Esophagus (tissue), 2 donors: ENCODE results near the gene OSBPL10. TPM values are rescaled to one million over a fixed set of nuclear protein-coding genes. Genes with fewer than 3 reads are reported as not detected.

ENCODE experiments used
- H3K27ac ChIP-seq, 2 donors: one replicate each; pipeline ENCODE4 v1.5.1; 2013; ENCODE audit warnings: low read depth in 2 of 2, mild to moderate bottlenecking in 2 of 2, inconsistent platforms in 1 of 2, low read length in 1 of 2, moderate library complexity in 1 of 2
- H3K27me3 ChIP-seq, 2 donors: one replicate each; pipeline ENCODE4 v1.6.1; 2013; ENCODE audit warnings: low read length in 2 of 2, control low read depth in 1 of 2, mild to moderate bottlenecking in 1 of 2; ENCODE audit not compliant: insufficient read depth in 2 of 2, control insufficient read depth in 1 of 2
- H3K36me3 ChIP-seq, 2 donors: one replicate each; pipeline ENCODE4 v1.6.1; 2013; ENCODE audit warnings: low read length in 1 of 2; ENCODE audit not compliant: control insufficient read depth in 2 of 2, insufficient read depth in 2 of 2
- H3K4me1 ChIP-seq, 2 donors: one replicate each; pipeline ENCODE4 v1.6.1; 2013; ENCODE audit warnings: low read length in 1 of 2; ENCODE audit not compliant: control insufficient read depth in 2 of 2, insufficient read depth in 2 of 2
- H3K4me3 ChIP-seq, 2 donors: one replicate each; pipeline ENCODE4 v1.5.1; 2013; ENCODE audit warnings: low read length in 2 of 2, mild to moderate bottlenecking in 2 of 2, low read depth in 1 of 2, moderate library complexity in 1 of 2
- H3K9me3 ChIP-seq, 2 donors: one replicate each; pipeline ENCODE4 v1.6.1; 2013; ENCODE audit warnings: mild to moderate bottlenecking in 2 of 2, low read depth in 1 of 2, low read length in 1 of 2, moderate library complexity in 1 of 2; ENCODE audit not compliant: control insufficient read depth in 2 of 2, insufficient read depth in 1 of 2
- WGBS, 2 donors: extraction: QIAGEN DNeasy Blood & Tissue Kit; methylation state at CpG; one replicate each; pipeline ENCODE4 v1.1.7; 2013; 5-methylcytosine and 5-hydroxymethylcytosine counted together
- polyA plus RNA-seq, 2 donors: library from polyadenylated mRNA; stranded (reverse); fragments of 200-250 nt; gene quantifications; one replicate each; pipeline ENCODE4 v1.2.3, GENCODE V29; 2013
- donor health status: healthy with polysubstance abuse.
- donor health status: Bipolar disorder and iron deficiency.

Gene OSBPL10
- polyA plus RNA-seq, 2 donors: 6.4 to 9.0 TPM

- Histone ChIP-seq H3K27ac (peak overlapping the region in 1 of 2 donors; percentile 80), H3K36me3 (no peaks in the 10 kb centered on the region), H3K27me3 (no peaks in the 10 kb centered on the region), H3K4me3 (no peak overlapping the region), H3K9me3 (no peaks in the 10 kb centered on the region), H3K4me1 (peaks cover 2 to 7% of the 10 kb centered on the region in 2 donors)
- 53 to 61% methylated on average over 7 of the region's 7 CpGs for WGBS, 2 donors
Measured at GRCh38 chr3:31903686-31904431, 77.2 kb downstream of the OSBPL10 start.

GRCh38 chr3:31900583-31900982, 80.5 kb downstream of the OSBPL10 start:
- H3K4me1 ChIP-seq: peaks cover 2 to 7% of the 10 kb centered on the region in 2 donors
- H3K4me3 ChIP-seq: no peak overlapping the region
- no peaks in the 10 kb centered on the region for H3K27me3 ChIP-seq
- H3K9me3 ChIP-seq: no peaks in the 10 kb centered on the region
- no peak overlapping the region for H3K27ac ChIP-seq
- H3K36me3 ChIP-seq: peaks cover 0 to 2% of the 10 kb centered on the region in 2 donors

GRCh38 chr3:31896648-31897433, 84.2 kb downstream of the OSBPL10 start:
- 76 to 83% methylated on average over 6 of the region's 6 CpGs for WGBS, 2 donors

GRCh38 chr3:31896026-31896425, 85.0 kb downstream of the OSBPL10 start:
- Histone ChIP-seq H3K27me3 (no peaks in the 10 kb centered on the region), H3K27ac (no peak overlapping the region), H3K36me3 (peaks cover 0 to 2% of the 10 kb centered on the region in 2 donors), H3K4me3 (no peak overlapping the region), H3K9me3 (no peaks in the 10 kb centered on the region), H3K4me1 (peaks cover 0 to 4% of the 10 kb centered on the region in 2 donors)
- WGBS, 2 donors: 63 to 74% methylated on average over 1 of the region's 1 CpG

More at GRCh38 chr3:31896648-31897433, 84.2 kb downstream of the OSBPL10 start:
- no peaks in the 10 kb centered on the region for H3K9me3 ChIP-seq
- no peak overlapping the region for H3K27ac ChIP-seq
- peaks cover 0 to 4% of the 10 kb centered on the region in 2 donors for H3K4me1 ChIP-seq
- H3K36me3 ChIP-seq: peaks cover 0 to 2% of the 10 kb centered on the region in 2 donors
- H3K4me3 ChIP-seq: no peak overlapping the region
- H3K27me3 ChIP-seq: no peaks in the 10 kb centered on the region

- H3K27ac ChIP-seq: no peak overlapping the region
- peaks cover 0 to 2% of the 10 kb centered on the region in 2 donors for H3K36me3 ChIP-seq
- H3K9me3 ChIP-seq: no peaks in the 10 kb centered on the region
- WGBS, 2 donors: 32 to 59% methylated on average over 2 of the region's 2 CpGs
- no peaks in the 10 kb centered on the region for H3K27me3 ChIP-seq
- H3K4me1 ChIP-seq: peaks cover 0 to 4% of the 10 kb centered on the region in 2 donors
- no peak overlapping the region for H3K4me3 ChIP-seq
Measured at GRCh38 chr3:31895471-31895870, 85.6 kb downstream of the OSBPL10 start.

- H3K36me3 ChIP-seq: peaks cover 0 to 2% of the 10 kb centered on the region in 2 donors
- H3K4me3 ChIP-seq: no peak overlapping the region
- no peaks in the 10 kb centered on the region for H3K27me3 ChIP-seq
- H3K4me1 ChIP-seq: peaks cover 0 to 4% of the 10 kb centered on the region in 2 donors
- WGBS, 2 donors: 87 to 91% methylated on average over 4 of the region's 4 CpGs
- no peaks in the 10 kb centered on the region for H3K9me3 ChIP-seq
- H3K27ac ChIP-seq: no peak overlapping the region
Measured at GRCh38 chr3:31892916-31893573, 88.0 kb downstream of the OSBPL10 start.

- Histone ChIP-seq H3K27ac (no peak overlapping the region), H3K4me1 (peaks cover 0 to 4% of the 10 kb centered on the region in 2 donors), H3K36me3 (peaks cover 0 to 2% of the 10 kb centered on the region in 2 donors), H3K9me3 (no peaks in the 10 kb centered on the region), H3K4me3 (no peak overlapping the region), H3K27me3 (no peaks in the 10 kb centered on the region)
- 88 to 95% methylated on average over 5 of the region's 5 CpGs for WGBS, 2 donors
Measured at GRCh38 chr3:31892500-31892899, 88.6 kb downstream of the OSBPL10 start.

- Histone ChIP-seq H3K27me3 (no peaks in the 10 kb centered on the region), H3K4me1 (peaks cover 0 to 4% of the 10 kb centered on the region in 2 donors), H3K27ac (no peak overlapping the region), H3K36me3 (peaks cover 0 to 2% of the 10 kb centered on the region in 2 donors), H3K4me3 (no peak overlapping the region), H3K9me3 (no peaks in the 10 kb centered on the region)
- WGBS, 2 donors: 81 to 88% methylated on average over 11 of the region's 11 CpGs
Measured at GRCh38 chr3:31891876-31892455, 89.1 kb downstream of the OSBPL10 start.
